HepG2 (cell line): ENCODE data around the gene BUD23. TPM values are rescaled to one million over a fixed set of nuclear protein-coding genes. Genes with fewer than 3 reads are reported as not detected.

ENCODE experiments used
- CHD4 ChIP-seq: fragments of 200-600 bp; sonication (generic); IDR thresholded peaks from 2 replicates; pipeline ENCODE4 v1.7.0; 2017; ENCODE audit warnings: mild to moderate bottlenecking, low read length, borderline replicate concordance
- DMTF1 ChIP-seq: sonication (generic); formaldehyde crosslinking; IDR thresholded peaks from 2 replicates; pipeline ENCODE4 v1.4.0; 2020; ENCODE audit warnings: mild to moderate bottlenecking, missing genetic modification reagents
- DRAP1 ChIP-seq: IDR thresholded peaks from 2 replicates; pipeline ENCODE4 v1.6.1; 2016; ENCODE audit warnings: missing genetic modification reagents, missing compliant biosample characterization
- EHMT2 ChIP-seq: fragments of 200-600 bp; sonication (generic); IDR thresholded peaks from 2 replicates; pipeline ENCODE4 v1.7.0; 2017; ENCODE audit warnings: antibody characterized with exemption, low read depth, low read length, borderline replicate concordance
- ELF1 ChIP-seq: sonication (generic); formaldehyde crosslinking; IDR thresholded peaks from 2 replicates; pipeline ENCODE4 v1.4.0; 2020; ENCODE audit warnings: missing genetic modification reagents
- GZF1 ChIP-seq: sonication (generic); formaldehyde crosslinking; IDR thresholded peaks from 2 replicates; pipeline ENCODE4 v1.5.1; 2020; ENCODE audit warnings: mild to moderate bottlenecking, missing genetic modification reagents
- HNRNPK ChIP-seq: fragments of 200-400 bp; formaldehyde crosslinking; IDR thresholded peaks from 2 replicates; pipeline ENCODE4 v1.6.1; 2018; ENCODE audit warnings: low read length, low read depth, moderate library complexity, mild to moderate bottlenecking; ENCODE audit not compliant: poor library complexity, severe bottlenecking
- KDM4B ChIP-seq: sonication (generic); formaldehyde crosslinking; IDR thresholded peaks from 2 replicates; pipeline ENCODE4 v1.4.0; 2020; ENCODE audit warnings: missing genetic modification reagents
- KDM5B ChIP-seq: sonication (generic); formaldehyde crosslinking; IDR thresholded peaks from 2 replicates; pipeline ENCODE4 v1.4.0; 2020; ENCODE audit warnings: missing genetic modification reagents, mild to moderate bottlenecking, borderline replicate concordance
- KLF11 ChIP-seq: IDR thresholded peaks from 2 replicates; pipeline ENCODE4 v1.6.1; 2016; ENCODE audit warnings: missing compliant biosample characterization
- MIER2 ChIP-seq: IDR thresholded peaks from 2 replicates; pipeline ENCODE4 v1.6.1; 2016; ENCODE audit warnings: missing biosample characterization, missing genetic modification reagents
- MIXL1 ChIP-seq: IDR thresholded peaks from 2 replicates; pipeline ENCODE4 v1.6.1; 2016
- NR2F1 ChIP-seq, 2 experiments: fragments of 450-650 bp in 1 of 2; formaldehyde crosslinking in 1 of 2; IDR thresholded peaks; 2 replicates each; pipeline versions ENCODE4 v1.5.0 to v1.6.1; 2016 to 2020; ENCODE audit warnings: mild to moderate bottlenecking in 1 of 2, missing compliant biosample characterization in 1 of 2, missing genetic modification reagents in 1 of 2, moderate library complexity in 1 of 2
- SNAI1 ChIP-seq: sonication (generic); formaldehyde crosslinking; IDR thresholded peaks from 2 replicates; pipeline ENCODE4 v1.5.0; 2020; ENCODE audit warnings: mild to moderate bottlenecking, missing genetic modification reagents, borderline replicate concordance
- SP140L ChIP-seq: sonication (generic); formaldehyde crosslinking; IDR thresholded peaks from 2 replicates; pipeline ENCODE4 v1.4.0; 2020; ENCODE audit warnings: missing genetic modification reagents, borderline replicate concordance
- TBX2 ChIP-seq: sonication (generic); formaldehyde crosslinking; IDR thresholded peaks from 2 replicates; pipeline ENCODE4 v1.5.0; 2020; ENCODE audit warnings: missing genetic modification reagents, mild to moderate bottlenecking, borderline replicate concordance
- THAP8 ChIP-seq: sonication (generic); formaldehyde crosslinking; IDR thresholded peaks from 2 replicates; pipeline ENCODE4 v1.5.1; 2020; ENCODE audit warnings: missing genetic modification reagents, mild to moderate bottlenecking, borderline replicate concordance
- THAP9 ChIP-seq: sonication (generic); formaldehyde crosslinking; IDR thresholded peaks from 2 replicates; pipeline ENCODE4; 2020; ENCODE audit warnings: missing genetic modification reagents, mild to moderate bottlenecking, borderline replicate concordance
- ZBTB42 ChIP-seq: sonication (generic); formaldehyde crosslinking; IDR thresholded peaks from 2 replicates; pipeline ENCODE4 v1.5.0; 2020; ENCODE audit warnings: mild to moderate bottlenecking, missing genetic modification reagents
- ZMAT3 ChIP-seq: sonication (generic); formaldehyde crosslinking; conservative IDR thresholded peaks from 2 replicates; pipeline ENCODE4 v1.7.0; 2021; ENCODE audit warnings: missing genetic modification reagents
- ZNF432 ChIP-seq: sonication (generic); formaldehyde crosslinking; IDR thresholded peaks from 2 replicates; pipeline ENCODE4 v1.5.0; 2020; ENCODE audit warnings: missing genetic modification reagents, mild to moderate bottlenecking, borderline replicate concordance
- ZNF441 ChIP-seq: sonication (generic); formaldehyde crosslinking; IDR thresholded peaks from 2 replicates; pipeline ENCODE4 v1.7.0; 2021; ENCODE audit warnings: missing genetic modification reagents, borderline replicate concordance
- ZNF549 ChIP-seq: sonication (generic); formaldehyde crosslinking; IDR thresholded peaks from 2 replicates; pipeline ENCODE4 v1.5.0; 2020; ENCODE audit warnings: missing genetic modification reagents
- ZNF83 ChIP-seq: sonication (generic); formaldehyde crosslinking; IDR thresholded peaks from 2 replicates; pipeline ENCODE4 v1.4.0; 2020; ENCODE audit warnings: missing genetic modification reagents, mild to moderate bottlenecking, borderline replicate concordance
- polyA plus RNA-seq, 8 experiments: library from polyadenylated mRNA; depleted of rRNA in 3 of 8; stranded (reverse) in 7 of 8; unstranded in 1 of 8; fragments of >200 nt; fragmentation: Illumina TruSeq in 4 of 8; extraction: Trizol in 4 of 8; gene quantifications; 2 replicates each; pipeline versions ENCODE4 v1.2.1 to v1.2.3, GENCODE V29; 2011 to 2016; ENCODE audit warnings: low read depth in 4 of 8, missing spikeins in 1 of 8, mixed read lengths in 1 of 8; ENCODE audit not compliant: insufficient read depth in 1 of 8
- total RNA-seq, 5 experiments: library from RNA; depleted of rRNA; stranded (reverse); fragments of >200 nt; fragmentation: Illumina TruSeq; extraction: Trizol; gene quantifications; 2 replicates each; pipeline ENCODE4 v1.2.3, GENCODE V29; 2016; ENCODE audit warnings: low read depth in 1 of 5

The BUD23 gene
- total and polyA plus RNA-seq, 2 of the 13 experiments (the other 11 are each of a cell fraction or from before 2014, with no cell fraction given) = 47.5 to 54.5 TPM

GRCh38 chr7:73734619-73735527, 51.5 kb downstream of the BUD23 start (continued):
- TF ChIP-seq ZNF432 (CRISPR knock-in tag) = no peak
- peak; percentile 35; the same call in 1 of the 2 replicates for TF ChIP-seq KDM5B (CRISPR knock-in tag)
- TF ChIP-seq EHMT2 = no peak
- TF ChIP-seq CHD4 = no peak
- no peak for TF ChIP-seq GZF1
- TF ChIP-seq ZBTB42 (CRISPR knock-in tag) = no peak
- TF ChIP-seq ZNF83 (CRISPR knock-in tag) = no peak
- TF ChIP-seq DRAP1 (CRISPR knock-in tag) = no peak
- TF ChIP-seq KDM4B (CRISPR knock-in tag) = no peak
- no peak for TF ChIP-seq DMTF1 (CRISPR knock-in tag)
- TF ChIP-seq MIXL1 = no peak
- TF ChIP-seq SP140L (CRISPR knock-in tag) = no peak
- TF ChIP-seq ZMAT3 (CRISPR knock-in tag) = no peak
- TF ChIP-seq ZNF549 (CRISPR knock-in tag) = no peak
- TF ChIP-seq HNRNPK = no peak
- TF ChIP-seq THAP9 (CRISPR knock-in tag) = no peak
- peak; percentile 60 for TF ChIP-seq TBX2 (CRISPR knock-in tag)
- TF ChIP-seq ELF1 (CRISPR knock-in tag) = peak; percentile 65
- TF ChIP-seq MIER2 = no peak
- no peak for TF ChIP-seq KLF11 (CRISPR knock-in tag)
- no peak for TF ChIP-seq SNAI1
- no peak for TF ChIP-seq ZNF441 (CRISPR knock-in tag)
- no peak for TF ChIP-seq THAP8 (CRISPR knock-in tag)
- TF ChIP-seq NR2F1 (CRISPR knock-in tag; IDR thresholded peaks at IDR 0.05) = no peak
